Measurements from ENCODE around the gene ATP6V0A1.
"Not testable (repeated sequence)": the region's sequence is repeated elsewhere in the genome, so short reads cannot be mapped to it uniquely, and the experiment has no call there.

ATP6V0A1 gene

DNA sequence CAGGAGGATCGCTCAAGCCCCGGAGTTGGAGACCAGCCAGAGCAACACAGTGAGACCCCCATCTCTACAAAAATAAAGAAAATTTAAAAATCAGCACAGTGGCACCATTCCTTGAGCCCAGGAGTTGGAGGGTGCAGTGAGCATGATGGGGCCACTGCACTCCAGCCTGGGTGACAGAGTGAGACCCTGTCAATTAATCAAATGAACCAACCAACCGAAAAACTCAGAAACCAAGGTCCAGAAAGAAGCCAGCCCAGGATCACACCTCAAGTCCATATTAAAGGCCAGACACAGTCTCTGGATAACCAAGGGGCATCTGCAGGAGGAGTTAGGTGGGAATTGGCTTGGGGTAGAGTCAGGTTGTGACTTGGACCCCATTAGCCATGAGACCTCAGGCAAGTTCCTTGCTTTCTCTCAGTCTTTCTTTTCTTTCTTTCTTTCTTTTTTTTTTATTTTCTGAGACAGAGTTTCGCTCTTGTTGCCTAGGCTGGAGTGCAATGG, 96.5 kb downstream of the ATP6V0A1 start:
- Histone ChIP-seq H3K27me3 (ENCODE audit: insufficient read depth, poor library complexity, severe bottlenecking) (no peaks in the 10 kb centered on the region), H3K27ac (replicated peaks) (peak overlapping the region; percentile 68), H3K4me3 (replicated peaks; ENCODE audit: insufficient read depth, low read length) (peak overlapping the region; percentile 88)
- no peak for DNase-seq (ENCODE audit: low read depth in 1 of 2, low spot score in 1 of 2)
- TF ChIP-seq GABPA (IDR thresholded peaks at IDR 0.05; ENCODE audit: low read depth) = no peak
- TF ChIP-seq, protein P1, sequence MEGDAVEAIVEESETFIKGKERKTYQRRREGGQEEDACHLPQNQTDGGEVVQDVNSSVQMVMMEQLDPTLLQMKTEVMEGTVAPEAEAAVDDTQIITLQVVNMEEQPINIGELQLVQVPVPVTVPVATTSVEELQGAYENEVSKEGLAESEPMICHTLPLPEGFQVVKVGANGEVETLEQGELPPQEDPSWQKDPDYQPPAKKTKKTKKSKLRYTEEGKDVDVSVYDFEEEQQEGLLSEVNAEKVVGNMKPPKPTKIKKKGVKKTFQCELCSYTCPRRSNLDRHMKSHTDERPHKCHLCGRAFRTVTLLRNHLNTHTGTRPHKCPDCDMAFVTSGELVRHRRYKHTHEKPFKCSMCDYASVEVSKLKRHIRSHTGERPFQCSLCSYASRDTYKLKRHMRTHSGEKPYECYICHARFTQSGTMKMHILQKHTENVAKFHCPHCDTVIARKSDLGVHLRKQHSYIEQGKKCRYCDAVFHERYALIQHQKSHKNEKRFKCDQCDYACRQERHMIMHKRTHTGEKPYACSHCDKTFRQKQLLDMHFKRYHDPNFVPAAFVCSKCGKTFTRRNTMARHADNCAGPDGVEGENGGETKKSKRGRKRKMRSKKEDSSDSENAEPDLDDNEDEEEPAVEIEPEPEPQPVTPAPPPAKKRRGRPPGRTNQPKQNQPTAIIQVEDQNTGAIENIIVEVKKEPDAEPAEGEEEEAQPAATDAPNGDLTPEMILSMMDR (IDR thresholded peaks at IDR 0.05; ENCODE audit: insufficient read depth, low read length) = no peak
- TF ChIP-seq POLR2AphosphoS5 (IDR thresholded peaks at IDR 0.05; ENCODE audit: low read depth) = no peak
- TF ChIP-seq SPI1 (IDR thresholded peaks at IDR 0.05; ENCODE audit: borderline replicate concordance, low read depth) = no peak
- TF ChIP-seq, protein P2, sequence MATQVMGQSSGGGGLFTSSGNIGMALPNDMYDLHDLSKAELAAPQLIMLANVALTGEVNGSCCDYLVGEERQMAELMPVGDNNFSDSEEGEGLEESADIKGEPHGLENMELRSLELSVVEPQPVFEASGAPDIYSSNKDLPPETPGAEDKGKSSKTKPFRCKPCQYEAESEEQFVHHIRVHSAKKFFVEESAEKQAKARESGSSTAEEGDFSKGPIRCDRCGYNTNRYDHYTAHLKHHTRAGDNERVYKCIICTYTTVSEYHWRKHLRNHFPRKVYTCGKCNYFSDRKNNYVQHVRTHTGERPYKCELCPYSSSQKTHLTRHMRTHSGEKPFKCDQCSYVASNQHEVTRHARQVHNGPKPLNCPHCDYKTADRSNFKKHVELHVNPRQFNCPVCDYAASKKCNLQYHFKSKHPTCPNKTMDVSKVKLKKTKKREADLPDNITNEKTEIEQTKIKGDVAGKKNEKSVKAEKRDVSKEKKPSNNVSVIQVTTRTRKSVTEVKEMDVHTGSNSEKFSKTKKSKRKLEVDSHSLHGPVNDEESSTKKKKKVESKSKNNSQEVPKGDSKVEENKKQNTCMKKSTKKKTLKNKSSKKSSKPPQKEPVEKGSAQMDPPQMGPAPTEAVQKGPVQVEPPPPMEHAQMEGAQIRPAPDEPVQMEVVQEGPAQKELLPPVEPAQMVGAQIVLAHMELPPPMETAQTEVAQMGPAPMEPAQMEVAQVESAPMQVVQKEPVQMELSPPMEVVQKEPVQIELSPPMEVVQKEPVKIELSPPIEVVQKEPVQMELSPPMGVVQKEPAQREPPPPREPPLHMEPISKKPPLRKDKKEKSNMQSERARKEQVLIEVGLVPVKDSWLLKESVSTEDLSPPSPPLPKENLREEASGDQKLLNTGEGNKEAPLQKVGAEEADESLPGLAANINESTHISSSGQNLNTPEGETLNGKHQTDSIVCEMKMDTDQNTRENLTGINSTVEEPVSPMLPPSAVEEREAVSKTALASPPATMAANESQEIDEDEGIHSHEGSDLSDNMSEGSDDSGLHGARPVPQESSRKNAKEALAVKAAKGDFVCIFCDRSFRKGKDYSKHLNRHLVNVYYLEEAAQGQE (IDR thresholded peaks at IDR 0.05; ENCODE audit: insufficient replicate concordance, low read depth) = no peak

DNA sequence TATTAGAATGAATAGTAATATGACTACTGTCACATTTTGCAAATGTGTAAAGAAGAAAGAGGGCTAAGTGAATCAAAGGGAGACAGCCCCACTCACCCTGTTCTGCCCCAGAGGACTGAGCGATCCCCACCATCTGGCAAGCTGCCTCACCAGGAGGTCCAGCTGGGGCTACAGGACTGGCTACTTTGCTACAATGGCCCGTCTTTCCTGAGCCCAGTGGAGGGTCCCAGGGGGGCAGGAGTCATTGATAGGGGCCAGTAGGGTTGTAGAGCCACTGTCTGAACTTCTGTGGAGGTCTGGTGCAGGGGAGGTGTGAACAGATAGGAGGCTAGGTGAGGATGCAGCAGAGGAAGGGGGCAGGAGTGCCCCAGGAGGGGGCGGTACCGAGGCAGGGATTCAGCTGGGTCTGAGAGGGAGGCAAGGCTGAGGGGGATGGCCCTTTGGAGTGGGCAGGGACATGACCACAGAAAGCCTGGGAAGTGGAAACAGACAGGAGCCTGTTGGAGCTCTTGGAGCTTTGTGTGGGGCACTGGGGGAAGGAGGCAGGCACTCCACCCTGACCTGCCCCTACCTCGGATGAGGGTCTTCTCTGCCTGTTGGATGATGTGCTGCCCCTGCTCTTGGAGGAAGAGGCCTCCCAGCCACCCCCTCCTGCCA, 97.4 kb downstream of the ATP6V0A1 start:
- H3K27me3 ChIP-seq (ENCODE audit: insufficient read depth, poor library complexity, severe bottlenecking); H3K4me3 ChIP-seq (replicated peaks; ENCODE audit: insufficient read depth, low read length); DNase-seq (ENCODE audit: low read depth in 1 of 2, low spot score in 1 of 2); H3K27ac ChIP-seq (replicated peaks): not testable (repeated sequence)

DNA sequence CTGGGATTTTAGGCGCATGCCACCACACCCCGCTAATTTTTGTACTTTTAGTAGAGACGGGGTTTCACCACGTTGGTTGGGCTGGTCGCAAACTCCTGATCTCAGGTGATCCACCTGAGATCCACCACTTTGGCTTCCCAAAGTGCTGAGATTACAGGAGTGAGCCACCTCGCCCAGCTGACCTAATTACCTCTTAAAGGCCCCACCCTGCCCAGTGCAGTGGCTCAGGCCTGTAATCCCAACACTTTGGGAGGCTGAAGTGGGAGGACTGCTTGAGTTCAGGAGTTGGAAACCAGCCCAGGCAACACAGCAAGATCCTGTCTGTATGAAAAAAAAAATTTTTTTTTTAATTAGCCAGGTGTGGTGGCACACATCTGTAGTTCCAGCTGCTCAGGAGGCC, 100.4 kb downstream of the ATP6V0A1 start:
- no peak for TF ChIP-seq GABPA (IDR thresholded peaks at IDR 0.05; ENCODE audit: low read depth)
- TF ChIP-seq, protein P2 (IDR thresholded peaks at IDR 0.05; ENCODE audit: insufficient replicate concordance, low read depth) = no peak
- TF ChIP-seq, protein P1 (IDR thresholded peaks at IDR 0.05; ENCODE audit: insufficient read depth, low read length) = no peak
- no peak for TF ChIP-seq POLR2AphosphoS5 (IDR thresholded peaks at IDR 0.05; ENCODE audit: low read depth)
- no peak overlapping the region for H3K27ac ChIP-seq (replicated peaks)
- no peak for DNase-seq (ENCODE audit: low read depth in 1 of 2, low spot score in 1 of 2)
- no peaks in the 10 kb centered on the region for H3K27me3 ChIP-seq (ENCODE audit: insufficient read depth, poor library complexity, severe bottlenecking)
- H3K4me3 ChIP-seq (replicated peaks; ENCODE audit: insufficient read depth, low read length) = no peak overlapping the region

DNA sequence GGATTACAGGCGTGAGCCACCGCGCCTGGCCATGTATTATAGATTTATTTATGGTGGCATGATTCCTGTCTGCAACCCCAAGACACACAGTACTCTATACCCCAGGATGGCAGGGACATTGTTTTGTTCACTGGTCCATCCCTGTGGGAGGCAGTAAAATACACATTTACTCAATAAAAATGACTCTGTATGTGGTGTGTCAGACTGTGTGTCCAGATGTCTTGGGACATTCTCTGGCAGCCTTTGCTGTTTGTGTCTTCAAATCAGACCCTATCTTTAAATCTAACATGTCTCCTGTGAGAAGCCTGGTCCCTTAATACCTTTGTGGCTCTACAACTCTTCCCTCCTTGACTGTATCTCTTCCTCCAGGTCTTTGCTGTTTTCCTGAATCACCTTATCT, 101.6 kb downstream of the ATP6V0A1 start:
- Histone ChIP-seq H3K4me3 (replicated peaks; ENCODE audit: insufficient read depth, low read length) (no peak overlapping the region), H3K27me3 (ENCODE audit: insufficient read depth, poor library complexity, severe bottlenecking) (no peaks in the 10 kb centered on the region), H3K27ac (replicated peaks) (no peak overlapping the region)
- no peak for TF ChIP-seq GABPA (IDR thresholded peaks at IDR 0.05; ENCODE audit: low read depth)
- TF ChIP-seq SPI1 (IDR thresholded peaks at IDR 0.05; ENCODE audit: borderline replicate concordance, low read depth) = no peak
- TF ChIP-seq, protein P1 (IDR thresholded peaks at IDR 0.05; ENCODE audit: insufficient read depth, low read length) = no peak
- TF ChIP-seq, protein P2 (IDR thresholded peaks at IDR 0.05; ENCODE audit: insufficient replicate concordance, low read depth) = no peak
- no peak for TF ChIP-seq POLR2AphosphoS5 (IDR thresholded peaks at IDR 0.05; ENCODE audit: low read depth)
- no peak for DNase-seq (ENCODE audit: low read depth in 1 of 2, low spot score in 1 of 2)
